GM23338 (cell line): Measurements from ENCODE around the gene ZNF592. TPM values are rescaled to one million over a fixed set of nuclear protein-coding genes. Genes with fewer than 3 reads are reported as not detected.

ENCODE experiments used
- ATAC-seq: fragments of 200-7000 bp; cut with Tn5 transposase; 3 replicates; pipeline ENCODE4 v1.9.1; 2020
- DNase-seq: peaks from one replicate; pipeline ENCODE4 v3.0.0-alpha.2; 2015; ENCODE audit warnings: low spot score
- H2AFZ ChIP-seq: fragments of 200-600 bp; sonication (generic); 2 replicates; pipeline ENCODE4 v1.8.0; 2016; ENCODE audit warnings: antibody characterized with exemption, mild to moderate bottlenecking, moderate library complexity
- H3F3A ChIP-seq: fragments of 200-600 bp; sonication (generic); replicated peaks from 2 replicates; pipeline ENCODE4 v1.8.0; 2017; ENCODE audit warnings: antibody characterized with exemption, mixed run types, low read depth
- H3K27ac ChIP-seq: fragments of 200-600 bp; sonication (generic); 2 replicates; pipeline ENCODE4 v1.6.1; 2016; ENCODE audit warnings: low read depth
- H3K27me3 ChIP-seq: fragments of 200-600 bp; sonication (generic); 2 replicates; pipeline ENCODE4 v1.8.0; 2016; ENCODE audit warnings: mild to moderate bottlenecking, mixed run types, moderate library complexity; ENCODE audit not compliant: insufficient read depth
- H3K36me3 ChIP-seq: fragments of 200-600 bp; sonication (generic); 2 replicates; pipeline ENCODE4 v1.8.0; 2016; ENCODE audit warnings: mild to moderate bottlenecking; ENCODE audit not compliant: insufficient read depth
- H3K4me1 ChIP-seq: fragments of 200-600 bp; sonication (generic); 2 replicates; pipeline ENCODE4 v1.8.0; 2016; ENCODE audit warnings: mild to moderate bottlenecking, moderate library complexity; ENCODE audit not compliant: insufficient read depth
- H3K4me2 ChIP-seq: fragments of 200-600 bp; sonication (generic); 2 replicates; pipeline ENCODE4 v1.7.1; 2017; ENCODE audit warnings: mixed run types
- H3K4me3 ChIP-seq: fragments of 200-600 bp; sonication (generic); 2 replicates; pipeline ENCODE4 v1.6.1; 2016; ENCODE audit warnings: mixed run types
- H3K79me2 ChIP-seq: fragments of 200-600 bp; sonication (generic); replicated peaks from 2 replicates; pipeline ENCODE4 v1.8.0; 2017; ENCODE audit warnings: mild to moderate bottlenecking; ENCODE audit not compliant: insufficient read depth
- H3K9me2 ChIP-seq: fragments of 200-600 bp; sonication (generic); 2 replicates; pipeline ENCODE4 v1.8.0; 2017; ENCODE audit not compliant: insufficient read depth
- H4K20me1 ChIP-seq: fragments of 200-600 bp; sonication (generic); replicated peaks from 2 replicates; pipeline ENCODE4 v1.8.0; 2017; ENCODE audit warnings: mild to moderate bottlenecking; ENCODE audit not compliant: insufficient read depth
- H3K27ac Mint-ChIP-seq: 2 replicates; pipeline ENCODE4 v1.8.0; 2020; ENCODE audit warnings: inconsistent platforms, mild to moderate bottlenecking, moderate library complexity, mixed read lengths
- H3K27me3 Mint-ChIP-seq: 3 replicates; pipeline ENCODE4 v1.8.0; 2022; ENCODE audit warnings: low read depth, mild to moderate bottlenecking, moderate library complexity, mixed read lengths, inconsistent platforms; ENCODE audit not compliant: insufficient read depth, poor library complexity
- H3K36me3 Mint-ChIP-seq: 3 replicates; pipeline ENCODE4 v1.8.0; 2021; ENCODE audit warnings: low read depth, mild to moderate bottlenecking, inconsistent platforms, moderate library complexity, mixed read lengths
- H3K4me1 Mint-ChIP-seq: 3 replicates; pipeline ENCODE4 v1.8.0; 2020; ENCODE audit warnings: mild to moderate bottlenecking, inconsistent platforms, mixed read lengths
- H3K4me3 Mint-ChIP-seq: 3 replicates; pipeline ENCODE4 v1.8.0; 2021; ENCODE audit warnings: moderate library complexity, mild to moderate bottlenecking, inconsistent platforms, mixed read lengths
- H3K9me3 Mint-ChIP-seq: 3 replicates; pipeline ENCODE4 v1.8.0; 2020; ENCODE audit warnings: moderate library complexity, mild to moderate bottlenecking, inconsistent platforms, mixed read lengths
- CREB1 ChIP-seq: fragments of 250-450 bp; sonication (Bioruptor Pico); IDR thresholded peaks from 2 replicates; pipeline ENCODE4 v1.5.0; 2020; ENCODE audit warnings: low read depth, mild to moderate bottlenecking, moderate library complexity
- EZH2 ChIP-seq: fragments of 200-600 bp; sonication (generic); IDR thresholded peaks from one replicate; pipeline ENCODE4 v1.8.0; 2017; ENCODE audit warnings: antibody characterized with exemption, mild to moderate bottlenecking, low read depth; ENCODE audit not compliant: unreplicated experiment
- EZH2phosphoT487 ChIP-seq: fragments of 200-600 bp; sonication (generic); IDR thresholded peaks from one replicate; pipeline ENCODE4 v1.8.1; 2018; ENCODE audit warnings: antibody characterized with exemption; ENCODE audit not compliant: unreplicated experiment
- NANOG ChIP-seq: IDR thresholded peaks from 2 replicates; pipeline ENCODE4 v1.6.1; 2016; ENCODE audit warnings: antibody characterized with exemption, borderline replicate concordance
- POLR2AphosphoS5 ChIP-seq: IDR thresholded peaks from 2 replicates; pipeline ENCODE4 v1.6.1; 2016; ENCODE audit warnings: antibody characterized with exemption, low read depth
- STAT1 ChIP-seq: IDR thresholded peaks from one replicate; pipeline ENCODE4 v1.6.1; 2016; ENCODE audit warnings: antibody characterized with exemption; ENCODE audit not compliant: unreplicated experiment
- ZNF114 ChIP-seq: fragments of 250-450 bp; sonication (Bioruptor Pico); IDR thresholded peaks from 2 replicates; pipeline ENCODE4 v1.5.0; 2020; ENCODE audit warnings: mild to moderate bottlenecking, moderate library complexity
- ZNF331 ChIP-seq: fragments of 250-450 bp; sonication (Bioruptor Pico); IDR thresholded peaks from 2 replicates; pipeline ENCODE4 v1.5.0; 2020; ENCODE audit warnings: low read depth, mild to moderate bottlenecking, moderate library complexity
- polyA plus RNA-seq: library from polyadenylated mRNA; unstranded; fragments of >200 nt; fragmentation: Nextera tagmentation; extraction: Ambion mirVana; gene quantifications from 2 replicates; pipeline ENCODE4 v1.2.1, GENCODE V29; 2016
- total RNA-seq: library from RNA; depleted of rRNA; stranded (reverse); fragments of >200 nt; shearing (Covaris generic); gene quantifications from 2 replicates; pipeline ENCODE4 v1.2.3, GENCODE V29; 2014
- TF ChIP-seq, protein P1 (sequence below): IDR thresholded peaks from 2 replicates; pipeline ENCODE4 v1.6.1; 2016; ENCODE audit warnings: antibody characterized with exemption
- TF ChIP-seq, protein P2 (sequence below): IDR thresholded peaks from one replicate; pipeline ENCODE4 v1.6.1; 2018; ENCODE audit warnings: antibody characterized with exemption; ENCODE audit not compliant: unreplicated experiment
- TF ChIP-seq, protein P3 (sequence below): fragments of 250-450 bp; sonication (Bioruptor Pico); IDR thresholded peaks from 2 replicates; pipeline ENCODE4 v1.5.0; 2020; ENCODE audit warnings: mild to moderate bottlenecking, moderate library complexity
- TF ChIP-seq, protein P4 (sequence below), 2 experiments: fragments of 200-600 bp in 1 of 2; sonication (generic) in 1 of 2; conservative IDR thresholded peaks; 2 replicates each; pipeline versions ENCODE4 v1.5.1 to v1.6.1; 2016 to 2017; ENCODE audit warnings: antibody characterized with exemption in 2 of 2, low read depth in 2 of 2, mild to moderate bottlenecking in 2 of 2, moderate library complexity in 1 of 2

ZNF592 gene
- total and polyA plus RNA-seq, 2 experiments from 2014 or later = 4.4 to 21.4 TPM

DNA sequence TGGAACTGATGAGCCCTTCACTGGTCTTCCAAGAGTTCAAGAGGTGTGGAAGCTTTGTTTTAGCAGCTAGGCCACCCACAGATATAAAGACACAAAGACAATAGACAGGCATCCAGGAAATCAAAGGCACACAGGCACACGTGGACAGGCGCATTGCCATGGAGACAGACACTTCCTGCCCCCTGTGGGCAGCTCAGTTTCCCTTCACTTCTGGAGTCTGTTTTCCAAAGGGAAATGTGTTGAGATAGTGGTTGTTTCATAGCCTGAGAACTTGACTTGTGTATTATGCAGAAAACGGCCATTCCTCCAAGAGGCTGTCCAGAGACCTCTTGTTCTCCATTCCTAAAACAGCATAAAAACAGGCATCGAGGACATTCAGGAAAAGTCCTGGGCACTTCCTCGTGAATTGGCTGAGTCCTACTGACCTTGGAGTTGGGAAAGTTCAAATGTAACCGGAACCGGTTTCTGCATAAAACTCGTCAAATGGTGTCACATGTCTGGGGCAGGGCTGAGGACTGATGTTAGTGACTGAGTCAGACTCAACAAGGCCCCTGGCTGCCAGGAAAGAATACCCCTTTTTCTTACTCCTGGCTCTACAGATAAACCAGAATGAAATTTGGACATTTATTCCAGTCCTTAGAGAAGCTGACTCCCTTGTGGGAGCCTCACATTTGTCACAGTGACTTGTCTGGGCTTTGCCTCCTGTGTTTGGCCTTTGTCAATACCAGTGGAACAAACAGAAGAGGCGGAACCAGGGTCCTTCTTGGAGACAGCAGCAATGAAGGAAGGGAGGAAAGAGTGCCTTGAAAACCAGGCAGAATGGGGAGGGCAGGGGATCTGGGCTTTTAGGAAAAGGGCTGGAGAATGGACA lies 70.1 kb downstream of the ZNF592 start:
- H3K4me1 Mint-ChIP-seq = peaks cover 43% of the 10 kb centered on the region
- Histone ChIP-seq H3K4me2 (peak overlapping the region; percentile 80), H3K27ac (peak overlapping the region; percentile 34; the same call in 1 of the 2 replicates)

More for the DNA sequence above, 70.1 kb downstream of the ZNF592 start:
- peaks cover 9% of the 10 kb centered on the region for H3K27me3 Mint-ChIP-seq
- Histone ChIP-seq H3K36me3 (no peaks in the 10 kb centered on the region), H3K79me2 (peaks cover 21% of the 10 kb centered on the region), H3K4me3 (peak overlapping the region; percentile 52), H2AFZ (no peak overlapping the region), H3K9me2 (no peaks in the 10 kb centered on the region), H3K27me3 (peaks cover 5% of the 10 kb centered on the region; the same call in 1 of the 2 replicates), H4K20me1 (no peaks in the 10 kb centered on the region; the same call in none of the 2 replicates), H3K4me1 (peaks cover 22% of the 10 kb centered on the region), H3F3A (0 out of 2 replicates have a peak, but pooled peaks cover 5% of the 10 kb centered on the region)
- peak overlapping the region; percentile 75 for H3K4me3 Mint-ChIP-seq
- TF ChIP-seq, protein P1, sequence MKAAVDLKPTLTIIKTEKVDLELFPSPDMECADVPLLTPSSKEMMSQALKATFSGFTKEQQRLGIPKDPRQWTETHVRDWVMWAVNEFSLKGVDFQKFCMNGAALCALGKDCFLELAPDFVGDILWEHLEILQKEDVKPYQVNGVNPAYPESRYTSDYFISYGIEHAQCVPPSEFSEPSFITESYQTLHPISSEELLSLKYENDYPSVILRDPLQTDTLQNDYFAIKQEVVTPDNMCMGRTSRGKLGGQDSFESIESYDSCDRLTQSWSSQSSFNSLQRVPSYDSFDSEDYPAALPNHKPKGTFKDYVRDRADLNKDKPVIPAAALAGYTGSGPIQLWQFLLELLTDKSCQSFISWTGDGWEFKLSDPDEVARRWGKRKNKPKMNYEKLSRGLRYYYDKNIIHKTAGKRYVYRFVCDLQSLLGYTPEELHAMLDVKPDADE = no peak
- TF ChIP-seq ZNF331 (CRISPR knock-in tag) (no peak), POLR2AphosphoS5 (peak; percentile 34; the same call in 1 of the 2 replicates), STAT1 (no peak), EZH2 (no peak), ZNF114 (CRISPR knock-in tag) (no peak), NANOG (no peak), CREB1 (CRISPR knock-in tag) (no peak), EZH2phosphoT487 (no peak)
- TF ChIP-seq, protein P2, sequence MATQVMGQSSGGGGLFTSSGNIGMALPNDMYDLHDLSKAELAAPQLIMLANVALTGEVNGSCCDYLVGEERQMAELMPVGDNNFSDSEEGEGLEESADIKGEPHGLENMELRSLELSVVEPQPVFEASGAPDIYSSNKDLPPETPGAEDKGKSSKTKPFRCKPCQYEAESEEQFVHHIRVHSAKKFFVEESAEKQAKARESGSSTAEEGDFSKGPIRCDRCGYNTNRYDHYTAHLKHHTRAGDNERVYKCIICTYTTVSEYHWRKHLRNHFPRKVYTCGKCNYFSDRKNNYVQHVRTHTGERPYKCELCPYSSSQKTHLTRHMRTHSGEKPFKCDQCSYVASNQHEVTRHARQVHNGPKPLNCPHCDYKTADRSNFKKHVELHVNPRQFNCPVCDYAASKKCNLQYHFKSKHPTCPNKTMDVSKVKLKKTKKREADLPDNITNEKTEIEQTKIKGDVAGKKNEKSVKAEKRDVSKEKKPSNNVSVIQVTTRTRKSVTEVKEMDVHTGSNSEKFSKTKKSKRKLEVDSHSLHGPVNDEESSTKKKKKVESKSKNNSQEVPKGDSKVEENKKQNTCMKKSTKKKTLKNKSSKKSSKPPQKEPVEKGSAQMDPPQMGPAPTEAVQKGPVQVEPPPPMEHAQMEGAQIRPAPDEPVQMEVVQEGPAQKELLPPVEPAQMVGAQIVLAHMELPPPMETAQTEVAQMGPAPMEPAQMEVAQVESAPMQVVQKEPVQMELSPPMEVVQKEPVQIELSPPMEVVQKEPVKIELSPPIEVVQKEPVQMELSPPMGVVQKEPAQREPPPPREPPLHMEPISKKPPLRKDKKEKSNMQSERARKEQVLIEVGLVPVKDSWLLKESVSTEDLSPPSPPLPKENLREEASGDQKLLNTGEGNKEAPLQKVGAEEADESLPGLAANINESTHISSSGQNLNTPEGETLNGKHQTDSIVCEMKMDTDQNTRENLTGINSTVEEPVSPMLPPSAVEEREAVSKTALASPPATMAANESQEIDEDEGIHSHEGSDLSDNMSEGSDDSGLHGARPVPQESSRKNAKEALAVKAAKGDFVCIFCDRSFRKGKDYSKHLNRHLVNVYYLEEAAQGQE = no peak
- TF ChIP-seq, protein P3, sequence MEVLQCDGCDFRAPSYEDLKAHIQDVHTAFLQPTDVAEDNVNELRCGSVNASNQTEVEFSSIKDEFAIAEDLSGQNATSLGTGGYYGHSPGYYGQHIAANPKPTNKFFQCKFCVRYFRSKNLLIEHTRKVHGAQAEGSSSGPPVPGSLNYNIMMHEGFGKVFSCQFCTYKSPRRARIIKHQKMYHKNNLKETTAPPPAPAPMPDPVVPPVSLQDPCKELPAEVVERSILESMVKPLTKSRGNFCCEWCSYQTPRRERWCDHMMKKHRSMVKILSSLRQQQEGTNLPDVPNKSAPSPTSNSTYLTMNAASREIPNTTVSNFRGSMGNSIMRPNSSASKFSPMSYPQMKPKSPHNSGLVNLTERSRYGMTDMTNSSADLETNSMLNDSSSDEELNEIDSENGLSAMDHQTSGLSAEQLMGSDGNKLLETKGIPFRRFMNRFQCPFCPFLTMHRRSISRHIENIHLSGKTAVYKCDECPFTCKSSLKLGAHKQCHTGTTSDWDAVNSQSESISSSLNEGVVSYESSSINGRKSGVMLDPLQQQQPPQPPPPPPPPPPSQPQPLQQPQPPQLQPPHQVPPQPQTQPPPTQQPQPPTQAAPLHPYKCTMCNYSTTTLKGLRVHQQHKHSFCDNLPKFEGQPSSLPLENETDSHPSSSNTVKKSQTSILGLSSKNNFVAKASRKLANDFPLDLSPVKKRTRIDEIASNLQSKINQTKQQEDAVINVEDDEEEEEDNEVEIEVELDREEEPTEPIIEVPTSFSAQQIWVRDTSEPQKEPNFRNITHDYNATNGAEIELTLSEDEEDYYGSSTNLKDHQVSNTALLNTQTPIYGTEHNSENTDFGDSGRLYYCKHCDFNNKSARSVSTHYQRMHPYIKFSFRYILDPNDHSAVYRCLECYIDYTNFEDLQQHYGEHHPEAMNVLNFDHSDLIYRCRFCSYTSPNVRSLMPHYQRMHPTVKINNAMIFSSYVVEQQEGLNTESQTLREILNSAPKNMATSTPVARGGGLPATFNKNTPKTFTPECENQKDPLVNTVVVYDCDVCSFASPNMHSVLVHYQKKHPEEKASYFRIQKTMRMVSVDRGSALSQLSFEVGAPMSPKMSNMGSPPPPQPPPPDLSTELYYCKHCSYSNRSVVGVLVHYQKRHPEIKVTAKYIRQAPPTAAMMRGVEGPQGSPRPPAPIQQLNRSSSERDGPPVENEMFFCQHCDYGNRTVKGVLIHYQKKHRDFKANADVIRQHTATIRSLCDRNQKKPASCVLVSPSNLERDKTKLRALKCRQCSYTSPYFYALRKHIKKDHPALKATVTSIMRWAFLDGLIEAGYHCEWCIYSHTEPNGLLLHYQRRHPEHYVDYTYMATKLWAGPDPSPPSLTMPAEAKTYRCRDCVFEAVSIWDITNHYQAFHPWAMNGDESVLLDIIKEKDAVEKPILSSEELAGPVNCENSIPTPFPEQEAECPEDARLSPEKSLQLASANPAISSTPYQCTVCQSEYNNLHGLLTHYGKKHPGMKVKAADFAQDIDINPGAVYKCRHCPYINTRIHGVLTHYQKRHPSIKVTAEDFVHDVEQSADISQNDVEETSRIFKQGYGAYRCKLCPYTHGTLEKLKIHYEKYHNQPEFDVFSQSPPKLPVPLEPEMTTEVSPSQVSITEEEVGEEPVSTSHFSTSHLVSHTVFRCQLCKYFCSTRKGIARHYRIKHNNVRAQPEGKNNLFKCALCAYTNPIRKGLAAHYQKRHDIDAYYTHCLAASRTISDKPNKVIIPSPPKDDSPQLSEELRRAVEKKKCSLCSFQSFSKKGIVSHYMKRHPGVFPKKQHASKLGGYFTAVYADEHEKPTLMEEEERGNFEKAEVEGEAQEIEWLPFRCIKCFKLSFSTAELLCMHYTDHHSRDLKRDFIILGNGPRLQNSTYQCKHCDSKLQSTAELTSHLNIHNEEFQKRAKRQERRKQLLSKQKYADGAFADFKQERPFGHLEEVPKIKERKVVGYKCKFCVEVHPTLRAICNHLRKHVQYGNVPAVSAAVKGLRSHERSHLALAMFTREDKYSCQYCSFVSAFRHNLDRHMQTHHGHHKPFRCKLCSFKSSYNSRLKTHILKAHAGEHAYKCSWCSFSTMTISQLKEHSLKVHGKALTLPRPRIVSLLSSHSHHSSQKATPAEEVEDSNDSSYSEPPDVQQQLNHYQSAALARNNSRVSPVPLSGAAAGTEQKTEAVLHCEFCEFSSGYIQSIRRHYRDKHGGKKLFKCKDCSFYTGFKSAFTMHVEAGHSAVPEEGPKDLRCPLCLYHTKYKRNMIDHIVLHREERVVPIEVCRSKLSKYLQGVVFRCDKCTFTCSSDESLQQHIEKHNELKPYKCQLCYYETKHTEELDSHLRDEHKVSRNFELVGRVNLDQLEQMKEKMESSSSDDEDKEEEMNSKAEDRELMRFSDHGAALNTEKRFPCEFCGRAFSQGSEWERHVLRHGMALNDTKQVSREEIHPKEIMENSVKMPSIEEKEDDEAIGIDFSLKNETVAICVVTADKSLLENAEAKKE = no peak
- TF ChIP-seq, protein P4, sequence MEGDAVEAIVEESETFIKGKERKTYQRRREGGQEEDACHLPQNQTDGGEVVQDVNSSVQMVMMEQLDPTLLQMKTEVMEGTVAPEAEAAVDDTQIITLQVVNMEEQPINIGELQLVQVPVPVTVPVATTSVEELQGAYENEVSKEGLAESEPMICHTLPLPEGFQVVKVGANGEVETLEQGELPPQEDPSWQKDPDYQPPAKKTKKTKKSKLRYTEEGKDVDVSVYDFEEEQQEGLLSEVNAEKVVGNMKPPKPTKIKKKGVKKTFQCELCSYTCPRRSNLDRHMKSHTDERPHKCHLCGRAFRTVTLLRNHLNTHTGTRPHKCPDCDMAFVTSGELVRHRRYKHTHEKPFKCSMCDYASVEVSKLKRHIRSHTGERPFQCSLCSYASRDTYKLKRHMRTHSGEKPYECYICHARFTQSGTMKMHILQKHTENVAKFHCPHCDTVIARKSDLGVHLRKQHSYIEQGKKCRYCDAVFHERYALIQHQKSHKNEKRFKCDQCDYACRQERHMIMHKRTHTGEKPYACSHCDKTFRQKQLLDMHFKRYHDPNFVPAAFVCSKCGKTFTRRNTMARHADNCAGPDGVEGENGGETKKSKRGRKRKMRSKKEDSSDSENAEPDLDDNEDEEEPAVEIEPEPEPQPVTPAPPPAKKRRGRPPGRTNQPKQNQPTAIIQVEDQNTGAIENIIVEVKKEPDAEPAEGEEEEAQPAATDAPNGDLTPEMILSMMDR (conservative IDR thresholded peaks at IDR 0.05; ENCODE audit: low read depth in 2 of 2) = 0 out of 4 replicates have a peak, but pooled peaks of 1 of the 2 experiments have one; percentile 3
- ATAC-seq (peak; percentile 24), DNase-seq (peak; percentile 82)
- H3K9me3 Mint-ChIP-seq = no peaks in the 10 kb centered on the region
- peak overlapping the region; percentile 95 for H3K27ac Mint-ChIP-seq
- H3K36me3 Mint-ChIP-seq = peaks cover 9% of the 10 kb centered on the region
